GM12878 (cell line): ENCODE data around the gene CLIC3. TPM values are rescaled to one million over a fixed set of nuclear protein-coding genes. Genes with fewer than 3 reads are reported as not detected.

ENCODE experiments used
- CHD4 ChIP-seq: fragments of 200-600 bp; sonication (generic); IDR thresholded peaks from 2 replicates; pipeline ENCODE4 v1.6.1; 2016; ENCODE audit warnings: mild to moderate bottlenecking
- CREM ChIP-seq: IDR thresholded peaks from 2 replicates; pipeline ENCODE4 v1.6.1; 2014; ENCODE audit warnings: antibody characterized with exemption, low read depth
- DPF2 ChIP-seq: fragments of 450-650 bp; IDR thresholded peaks from 2 replicates; pipeline ENCODE4 v1.6.1; 2017; ENCODE audit warnings: mild to moderate bottlenecking
- EGR1 ChIP-seq, 2 experiments: IDR thresholded peaks; 1 replicate in 1 of 2; 2 replicates in 1 of 2; pipeline ENCODE4 v1.6.1; 2011 to 2012; ENCODE audit warnings: low read depth in 2 of 2, low read length in 2 of 2, borderline replicate concordance in 1 of 2, mild to moderate bottlenecking in 1 of 2, moderate library complexity in 1 of 2
- NBN ChIP-seq: fragments of 450-650 bp; IDR thresholded peaks from 2 replicates; pipeline ENCODE4 v1.6.1; 2016
- NRF1 ChIP-seq: conservative IDR thresholded peaks from 2 replicates; pipeline ENCODE4 v1.6.1; 2011; ENCODE audit warnings: mild to moderate bottlenecking, low read depth, low read length, improper control_type of control experiment
- POLR2AphosphoS2 ChIP-seq: IDR thresholded peaks from 2 replicates; pipeline ENCODE4 v1.6.1; 2011; ENCODE audit warnings: low read depth, mild to moderate bottlenecking, low read length, improper control_type of control experiment, moderate library complexity
- POU2F2 ChIP-seq: IDR thresholded peaks from 3 replicates; pipeline ENCODE4 v1.6.1; 2011; ENCODE audit warnings: low read depth, mild to moderate bottlenecking, low read length, borderline replicate concordance
- RAD51 ChIP-seq: fragments of 450-650 bp; IDR thresholded peaks from 2 replicates; pipeline ENCODE4 v1.6.1; 2016; ENCODE audit warnings: moderate library complexity, mild to moderate bottlenecking, inconsistent platforms
- RBBP5 ChIP-seq: fragments of 200-600 bp; sonication (generic); conservative IDR thresholded peaks from 2 replicates; pipeline ENCODE4 v1.6.1; 2016
- TCF3 ChIP-seq: IDR thresholded peaks from 2 replicates; pipeline ENCODE4 v1.6.1; 2012; ENCODE audit warnings: low read depth, mild to moderate bottlenecking, low read length, borderline replicate concordance; ENCODE audit not compliant: insufficient read depth
- WRNIP1 ChIP-seq: IDR thresholded peaks from 2 replicates; pipeline ENCODE4 v1.6.1; 2011; ENCODE audit warnings: low read depth, low read length, improper control_type of control experiment, borderline replicate concordance
- YY1 ChIP-seq: IDR thresholded peaks from 2 replicates; pipeline ENCODE4 v1.6.1; 2011; ENCODE audit warnings: low read depth, mild to moderate bottlenecking, low read length
- ZZZ3 ChIP-seq: IDR thresholded peaks from 2 replicates; pipeline ENCODE4 v1.6.1; 2011; ENCODE audit warnings: low read depth; ENCODE audit not compliant: control insufficient read depth, insufficient read length
- polyA plus RNA-seq, 11 experiments: library from polyadenylated mRNA; depleted of rRNA in 4 of 11; unstranded in 6 of 11; stranded (reverse) in 5 of 11; fragments of >200 nt; fragmentation: Nextera tagmentation in 4 of 11; fragmentation: Illumina TruSeq in 1 of 11; extraction: Ambion mirVana in 4 of 11; extraction: Trizol in 1 of 11; gene quantifications; 1 replicate in 1 of 11; 2 replicates in 10 of 11; pipeline versions ENCODE4 v1.2.1 to v1.2.3, GENCODE V29; 2011 to 2016; ENCODE audit warnings: inconsistent platforms in 2 of 11, missing spikeins in 2 of 11, low read depth in 1 of 11
- total RNA-seq, 4 experiments: library from RNA; depleted of rRNA in 3 of 4; stranded (reverse); fragments of >200 nt in 3 of 4; fragmentation: Illumina TruSeq in 1 of 4; extraction: Trizol in 1 of 4; gene quantifications; 2 replicates each; pipeline versions ENCODE4 v1.2.1 to v1.2.3, GENCODE V29; 2013 to 2021
- TF ChIP-seq, protein P1 (sequence below): IDR thresholded peaks from 2 replicates; pipeline ENCODE4 v1.6.1; 2011; ENCODE audit warnings: low read depth, low read length, improper control_type of control experiment, borderline replicate concordance
- TF ChIP-seq, protein P2 (sequence below): fragments of 450-650 bp; IDR thresholded peaks from 2 replicates; pipeline ENCODE4 v1.6.1; 2014; ENCODE audit warnings: mild to moderate bottlenecking
- TF ChIP-seq, protein P3 (sequence below): fragments of 450-650 bp; conservative IDR thresholded peaks from 2 replicates; pipeline ENCODE4 v1.6.1; 2017; ENCODE audit warnings: mild to moderate bottlenecking, moderate library complexity
- TF ChIP-seq, protein P4 (sequence below): IDR thresholded peaks from 2 replicates; pipeline ENCODE4 v1.6.1; 2012; ENCODE audit warnings: low read length, inconsistent platforms
- TF ChIP-seq, protein P5 (sequence below): IDR thresholded peaks from 2 replicates; pipeline ENCODE4 v1.6.1; 2012; ENCODE audit warnings: low read depth, low read length, improper control_type of control experiment
- TF ChIP-seq, protein P6 (sequence below): fragments of 450-650 bp; formaldehyde crosslinking; IDR thresholded peaks from 2 replicates; pipeline ENCODE4 v1.4.0; 2022; ENCODE audit warnings: mild to moderate bottlenecking, moderate library complexity

Gene CLIC3
- total and polyA plus RNA-seq, 10 of the 15 experiments (the other 5 are each of a cell fraction or from before 2014, with no cell fraction given): 0.31 TPM; not detected in 9

DNA sequence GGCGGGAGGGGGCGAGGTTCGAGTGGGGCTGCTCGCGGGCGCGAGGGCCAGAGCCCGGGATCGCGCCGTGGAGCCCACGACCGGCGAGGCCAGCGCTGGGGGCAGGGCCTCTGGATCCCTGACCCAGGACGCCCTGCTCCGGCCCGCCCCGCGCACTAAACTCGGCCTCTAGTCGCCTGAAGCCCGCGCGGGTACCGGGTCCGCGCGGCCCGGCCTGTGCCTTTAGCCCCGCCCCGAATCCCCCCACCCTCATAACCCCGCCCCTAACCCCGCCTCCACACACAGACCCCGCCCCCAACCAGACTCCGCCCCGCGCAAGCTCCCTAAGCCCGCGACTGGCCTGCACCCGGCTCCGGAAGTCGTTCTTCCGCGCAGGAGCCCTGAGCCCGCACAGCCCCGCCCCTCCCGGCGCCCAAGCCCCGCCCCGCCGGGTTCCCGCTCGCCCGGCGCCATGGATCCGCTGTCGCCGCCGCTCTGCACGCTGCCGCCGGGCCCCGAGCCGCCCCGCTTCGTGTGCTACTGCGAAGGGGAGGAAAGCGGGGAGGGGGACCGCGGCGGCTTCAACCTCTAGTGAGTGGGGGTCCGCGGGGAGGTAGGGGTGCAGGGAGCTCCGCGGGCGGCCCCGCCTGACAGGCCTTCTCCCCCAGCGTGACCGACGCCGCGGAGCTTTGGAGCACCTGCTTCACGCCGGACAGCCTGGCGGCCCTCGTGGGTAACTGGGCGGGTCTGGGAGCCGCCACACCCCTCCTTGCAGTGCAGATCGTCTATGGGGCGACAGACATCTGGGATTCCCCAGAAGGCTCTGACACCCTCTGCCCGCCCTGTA lies 4.2 kb downstream of the CLIC3 start, which contains the start of gene PAXX (continued):
- TF ChIP-seq, protein P1, sequence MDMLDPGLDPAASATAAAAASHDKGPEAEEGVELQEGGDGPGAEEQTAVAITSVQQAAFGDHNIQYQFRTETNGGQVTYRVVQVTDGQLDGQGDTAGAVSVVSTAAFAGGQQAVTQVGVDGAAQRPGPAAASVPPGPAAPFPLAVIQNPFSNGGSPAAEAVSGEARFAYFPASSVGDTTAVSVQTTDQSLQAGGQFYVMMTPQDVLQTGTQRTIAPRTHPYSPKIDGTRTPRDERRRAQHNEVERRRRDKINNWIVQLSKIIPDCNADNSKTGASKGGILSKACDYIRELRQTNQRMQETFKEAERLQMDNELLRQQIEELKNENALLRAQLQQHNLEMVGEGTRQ: no peak
- TF ChIP-seq, protein P2, sequence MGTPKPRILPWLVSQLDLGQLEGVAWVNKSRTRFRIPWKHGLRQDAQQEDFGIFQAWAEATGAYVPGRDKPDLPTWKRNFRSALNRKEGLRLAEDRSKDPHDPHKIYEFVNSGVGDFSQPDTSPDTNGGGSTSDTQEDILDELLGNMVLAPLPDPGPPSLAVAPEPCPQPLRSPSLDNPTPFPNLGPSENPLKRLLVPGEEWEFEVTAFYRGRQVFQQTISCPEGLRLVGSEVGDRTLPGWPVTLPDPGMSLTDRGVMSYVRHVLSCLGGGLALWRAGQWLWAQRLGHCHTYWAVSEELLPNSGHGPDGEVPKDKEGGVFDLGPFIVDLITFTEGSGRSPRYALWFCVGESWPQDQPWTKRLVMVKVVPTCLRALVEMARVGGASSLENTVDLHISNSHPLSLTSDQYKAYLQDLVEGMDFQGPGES: no peak
- TF ChIP-seq NRF1 (peak; percentile 46), ZZZ3 (no peak), POU2F2 (no peak), CHD4 (no peak), WRNIP1 (no peak), DPF2 (peak; percentile 74; the same call in 1 of the 2 replicates), RAD51 (no peak), NBN (0 out of 2 replicates have a peak, but pooled peaks have one; percentile 35), CREM (no peak), POLR2AphosphoS2 (0 out of 2 replicates have a peak, but pooled peaks have one; percentile 26), YY1 (peak; percentile 87), TCF3 (0 out of 2 replicates have a peak, but pooled peaks have one; percentile 54), RBBP5 (no peak), EGR1 (IDR thresholded peaks at IDR 0.05; ENCODE audit: borderline replicate concordance in 1 of 2, low read depth in 2 of 2, low read length in 2 of 2) (no peak; a peak in 1 of 3 replicates)
- TF ChIP-seq, protein P3, sequence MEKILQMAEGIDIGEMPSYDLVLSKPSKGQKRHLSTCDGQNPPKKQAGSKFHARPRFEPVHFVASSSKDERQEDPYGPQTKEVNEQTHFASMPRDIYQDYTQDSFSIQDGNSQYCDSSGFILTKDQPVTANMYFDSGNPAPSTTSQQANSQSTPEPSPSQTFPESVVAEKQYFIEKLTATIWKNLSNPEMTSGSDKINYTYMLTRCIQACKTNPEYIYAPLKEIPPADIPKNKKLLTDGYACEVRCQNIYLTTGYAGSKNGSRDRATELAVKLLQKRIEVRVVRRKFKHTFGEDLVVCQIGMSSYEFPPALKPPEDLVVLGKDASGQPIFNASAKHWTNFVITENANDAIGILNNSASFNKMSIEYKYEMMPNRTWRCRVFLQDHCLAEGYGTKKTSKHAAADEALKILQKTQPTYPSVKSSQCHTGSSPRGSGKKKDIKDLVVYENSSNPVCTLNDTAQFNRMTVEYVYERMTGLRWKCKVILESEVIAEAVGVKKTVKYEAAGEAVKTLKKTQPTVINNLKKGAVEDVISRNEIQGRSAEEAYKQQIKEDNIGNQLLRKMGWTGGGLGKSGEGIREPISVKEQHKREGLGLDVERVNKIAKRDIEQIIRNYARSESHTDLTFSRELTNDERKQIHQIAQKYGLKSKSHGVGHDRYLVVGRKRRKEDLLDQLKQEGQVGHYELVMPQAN: peak; percentile 78
- TF ChIP-seq, protein P4, sequence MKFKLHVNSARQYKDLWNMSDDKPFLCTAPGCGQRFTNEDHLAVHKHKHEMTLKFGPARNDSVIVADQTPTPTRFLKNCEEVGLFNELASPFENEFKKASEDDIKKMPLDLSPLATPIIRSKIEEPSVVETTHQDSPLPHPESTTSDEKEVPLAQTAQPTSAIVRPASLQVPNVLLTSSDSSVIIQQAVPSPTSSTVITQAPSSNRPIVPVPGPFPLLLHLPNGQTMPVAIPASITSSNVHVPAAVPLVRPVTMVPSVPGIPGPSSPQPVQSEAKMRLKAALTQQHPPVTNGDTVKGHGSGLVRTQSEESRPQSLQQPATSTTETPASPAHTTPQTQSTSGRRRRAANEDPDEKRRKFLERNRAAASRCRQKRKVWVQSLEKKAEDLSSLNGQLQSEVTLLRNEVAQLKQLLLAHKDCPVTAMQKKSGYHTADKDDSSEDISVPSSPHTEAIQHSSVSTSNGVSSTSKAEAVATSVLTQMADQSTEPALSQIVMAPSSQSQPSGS: no peak
- TF ChIP-seq, protein P5, sequence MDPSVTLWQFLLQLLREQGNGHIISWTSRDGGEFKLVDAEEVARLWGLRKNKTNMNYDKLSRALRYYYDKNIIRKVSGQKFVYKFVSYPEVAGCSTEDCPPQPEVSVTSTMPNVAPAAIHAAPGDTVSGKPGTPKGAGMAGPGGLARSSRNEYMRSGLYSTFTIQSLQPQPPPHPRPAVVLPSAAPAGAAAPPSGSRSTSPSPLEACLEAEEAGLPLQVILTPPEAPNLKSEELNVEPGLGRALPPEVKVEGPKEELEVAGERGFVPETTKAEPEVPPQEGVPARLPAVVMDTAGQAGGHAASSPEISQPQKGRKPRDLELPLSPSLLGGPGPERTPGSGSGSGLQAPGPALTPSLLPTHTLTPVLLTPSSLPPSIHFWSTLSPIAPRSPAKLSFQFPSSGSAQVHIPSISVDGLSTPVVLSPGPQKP: no peak
- TF ChIP-seq, protein P6, sequence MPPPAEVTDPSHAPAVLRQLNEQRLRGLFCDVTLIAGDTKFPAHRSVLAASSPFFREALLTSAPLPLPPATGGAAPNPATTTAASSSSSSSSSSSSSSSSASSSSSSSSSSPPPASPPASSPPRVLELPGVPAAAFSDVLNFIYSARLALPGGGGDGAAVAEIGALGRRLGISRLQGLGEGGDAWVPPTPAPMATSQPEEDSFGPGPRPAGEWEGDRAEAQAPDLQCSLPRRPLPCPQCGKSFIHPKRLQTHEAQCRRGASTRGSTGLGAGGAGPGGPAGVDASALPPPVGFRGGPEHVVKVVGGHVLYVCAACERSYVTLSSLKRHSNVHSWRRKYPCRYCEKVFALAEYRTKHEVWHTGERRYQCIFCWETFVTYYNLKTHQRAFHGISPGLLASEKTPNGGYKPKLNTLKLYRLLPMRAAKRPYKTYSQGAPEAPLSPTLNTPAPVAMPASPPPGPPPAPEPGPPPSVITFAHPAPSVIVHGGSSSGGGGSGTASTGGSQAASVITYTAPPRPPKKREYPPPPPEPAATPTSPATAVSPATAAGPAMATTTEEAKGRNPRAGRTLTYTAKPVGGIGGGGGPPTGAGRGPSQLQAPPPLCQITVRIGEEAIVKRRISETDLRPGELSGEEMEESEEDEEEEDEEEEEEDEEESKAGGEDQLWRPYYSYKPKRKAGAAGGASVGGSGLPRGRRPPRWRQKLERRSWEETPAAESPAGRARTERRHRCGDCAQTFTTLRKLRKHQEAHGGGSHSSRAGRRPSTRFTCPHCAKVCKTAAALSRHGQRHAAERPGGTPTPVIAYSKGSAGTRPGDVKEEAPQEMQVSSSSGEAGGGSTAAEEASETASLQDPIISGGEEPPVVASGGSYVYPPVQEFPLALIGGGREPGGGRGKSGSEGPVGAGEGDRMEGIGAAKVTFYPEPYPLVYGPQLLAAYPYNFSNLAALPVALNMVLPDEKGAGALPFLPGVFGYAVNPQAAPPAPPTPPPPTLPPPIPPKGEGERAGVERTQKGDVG (CRISPR knock-in tag): no peak
